SKM-1 (cell line): Measurements from ENCODE around the gene SESN1.
"Not testable (repeated sequence)": the region's sequence is repeated elsewhere in the genome, so short reads cannot be mapped to it uniquely, and the experiment has no call there.

Source experiments
- DNase-seq: peaks from one replicate; lab custom pipeline; 2025; ENCODE audit not compliant: unreplicated experiment; lab: John Stamatoyannopoulos, UW

Gene SESN1

DNA sequence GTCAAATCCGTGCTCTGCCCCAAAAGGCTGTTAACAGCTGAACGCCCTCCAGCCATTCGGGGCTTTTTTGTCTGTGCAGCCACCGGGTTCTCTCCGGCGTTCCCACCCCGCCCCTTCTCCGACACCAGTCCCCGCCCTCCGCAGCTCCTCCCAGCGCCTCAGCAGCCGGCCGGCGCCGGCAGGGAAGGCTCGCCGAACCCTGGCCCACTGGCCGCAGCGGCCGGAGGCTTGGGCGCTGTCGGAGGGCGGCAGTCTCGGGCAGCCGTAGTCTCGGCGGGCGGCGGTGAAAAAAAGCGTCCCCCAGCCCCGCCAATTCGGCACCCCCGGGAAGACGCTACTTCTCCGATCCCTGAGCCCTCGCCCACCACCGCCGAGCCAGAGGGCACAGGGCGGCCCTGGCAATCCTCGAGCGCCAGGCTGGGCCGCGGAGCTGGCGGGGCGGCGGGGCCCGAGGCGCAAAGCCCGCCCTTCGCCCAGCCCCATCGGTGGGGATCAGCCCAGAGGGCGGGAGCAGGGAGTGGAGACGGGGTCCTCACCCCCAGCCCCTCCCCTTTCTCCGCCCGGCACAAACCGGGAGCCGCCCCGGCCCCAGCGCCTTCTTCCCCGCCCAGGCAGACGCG is at the start of gene SESN1:
Gene SESN1, minus strand, starts transcription at position 431 of the 620 bp plus-strand sequence. CDS start 773 bp downstream, outside the sequence.
- peak; percentile 84 for DNase-seq

- no peak for DNase-seq
Measured at GRCh38 chr6:109143191-109143590, 48.5 kb upstream of the SESN1 start.

GRCh38 chr6:109142067-109142466 is 47.4 kb upstream of the SESN1 start:
- DNase-seq, result not testable (repeated sequence)

- DNase-seq, result no peak
Measured at GRCh38 chr6:109139109-109139508, 44.5 kb upstream of the SESN1 start.

DNA sequence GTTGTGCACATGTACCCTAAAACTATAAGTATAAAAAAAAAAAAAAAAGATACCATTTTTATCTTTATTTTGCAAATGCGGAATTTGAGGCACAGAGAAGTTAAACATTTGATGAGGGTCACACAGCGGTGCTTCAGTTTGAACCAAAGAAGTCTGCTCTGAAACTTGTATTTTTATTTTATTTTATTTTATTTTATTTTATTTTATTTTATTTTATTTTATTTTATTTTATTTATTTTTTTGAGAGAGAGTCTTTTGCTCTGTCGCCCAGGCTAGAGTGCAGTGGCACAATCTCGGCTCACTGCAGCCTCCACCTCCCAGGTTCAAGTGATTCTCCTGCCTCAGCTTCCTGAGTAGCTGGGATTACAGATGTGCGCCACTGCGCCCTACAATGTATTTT is 41.9 kb upstream of the SESN1 start:
- not testable (repeated sequence) for DNase-seq

DNA sequence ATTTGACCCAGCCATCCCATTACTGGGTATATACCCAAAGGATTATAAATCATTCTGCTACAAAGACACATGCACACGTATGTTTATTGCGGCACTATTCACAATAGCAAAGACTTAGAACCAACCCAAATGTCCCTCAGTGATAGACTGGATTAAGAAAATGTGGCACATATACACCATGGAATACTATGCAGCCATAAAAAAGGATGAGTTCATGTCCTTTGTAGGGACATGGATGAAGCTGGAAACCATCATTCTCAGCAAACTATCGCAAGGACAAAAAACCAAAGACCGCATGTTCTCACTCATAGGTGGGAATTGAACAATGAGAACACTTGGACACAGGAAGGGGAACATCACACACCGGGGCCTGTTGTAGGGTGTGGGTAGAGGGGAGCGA is 41.4 kb upstream of the SESN1 start:
- not testable (repeated sequence) for DNase-seq

DNA sequence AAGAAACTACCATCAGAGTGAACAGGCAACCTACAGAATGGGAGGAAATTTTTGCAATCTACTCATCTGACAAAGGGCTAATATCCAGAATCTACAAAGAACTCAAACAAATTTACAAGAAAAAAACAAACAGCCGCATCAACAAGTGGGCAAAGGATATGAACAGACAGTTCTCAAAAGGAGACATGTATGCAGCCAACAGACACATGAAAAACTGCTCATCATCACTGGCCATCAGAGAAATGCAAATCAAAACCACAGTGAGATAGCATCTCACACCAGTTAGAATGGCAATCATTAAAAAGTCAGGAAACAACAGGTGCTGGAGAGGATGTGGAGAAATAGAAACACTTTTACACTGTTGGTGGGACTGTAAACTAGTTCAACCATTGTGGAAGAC is 41.0 kb upstream of the SESN1 start:
- DNase-seq, result not testable (repeated sequence)

DNA sequence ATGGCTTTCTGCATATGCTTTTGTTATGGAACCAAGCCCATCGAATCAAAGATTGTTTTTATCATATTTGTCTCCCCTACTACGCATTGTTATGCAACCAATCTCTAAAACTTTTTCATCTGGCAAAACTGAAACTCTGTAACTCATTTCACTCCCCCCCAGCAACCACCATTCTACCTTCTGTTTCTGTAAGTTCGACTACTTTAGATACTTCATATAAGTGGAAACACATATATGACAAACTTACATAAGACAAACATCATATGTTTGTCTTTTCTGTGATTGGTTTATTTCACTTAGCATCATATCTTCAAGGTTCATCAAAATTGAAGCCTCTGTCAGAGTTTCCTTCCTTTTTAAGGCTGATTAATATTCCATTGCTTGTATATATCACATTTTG is 35.4 kb upstream of the SESN1 start:
- DNase-seq, result no peak

DNA sequence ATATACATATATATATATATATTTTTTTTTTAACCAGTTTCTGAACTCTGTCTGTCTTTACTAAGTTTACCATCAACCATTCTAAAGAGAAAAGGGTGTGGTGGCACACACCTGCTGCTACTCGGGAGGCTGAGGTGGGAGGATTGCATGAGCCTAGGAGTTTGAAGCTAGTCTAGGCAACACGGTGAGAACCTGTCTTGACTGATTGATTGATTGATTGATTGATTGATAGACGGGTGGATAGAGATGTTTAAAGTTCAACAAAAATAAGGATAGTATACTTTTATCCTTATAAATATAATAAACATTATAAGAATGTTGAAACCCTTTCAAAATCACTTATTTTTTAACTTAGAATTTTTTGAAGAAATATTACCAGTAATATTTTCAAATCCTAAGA is 30.9 kb upstream of the SESN1 start:
- no peak for DNase-seq

GRCh38 chr6:109124219-109124618 is 29.6 kb upstream of the SESN1 start:
- no peak for DNase-seq

GRCh38 chr6:109121411-109121810 is 26.8 kb upstream of the SESN1 start:
- DNase-seq, result no peak

DNA sequence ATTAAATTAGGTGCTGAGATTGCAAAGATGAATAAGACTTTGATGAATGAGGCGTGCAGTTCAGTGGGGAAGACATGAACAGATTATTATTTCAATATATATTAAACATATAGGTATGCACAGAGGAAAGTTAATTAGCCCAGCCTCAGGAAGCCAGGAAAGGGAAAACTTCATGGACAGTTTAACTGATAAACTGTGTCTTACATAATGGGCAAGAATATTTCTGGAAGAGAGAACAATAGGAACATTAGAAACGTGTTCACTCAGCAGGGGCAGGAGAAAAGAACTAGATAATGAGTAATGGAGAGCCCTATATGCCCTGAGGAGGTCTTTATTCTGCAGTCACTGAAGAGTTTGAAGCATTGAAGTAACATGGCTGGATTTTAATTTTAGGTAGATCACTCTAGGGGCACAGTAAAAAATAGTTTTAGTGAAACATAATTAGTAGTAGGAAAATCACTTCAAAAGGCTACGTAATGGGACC is 24.3 kb upstream of the SESN1 start:
- DNase-seq, result no peak

DNA sequence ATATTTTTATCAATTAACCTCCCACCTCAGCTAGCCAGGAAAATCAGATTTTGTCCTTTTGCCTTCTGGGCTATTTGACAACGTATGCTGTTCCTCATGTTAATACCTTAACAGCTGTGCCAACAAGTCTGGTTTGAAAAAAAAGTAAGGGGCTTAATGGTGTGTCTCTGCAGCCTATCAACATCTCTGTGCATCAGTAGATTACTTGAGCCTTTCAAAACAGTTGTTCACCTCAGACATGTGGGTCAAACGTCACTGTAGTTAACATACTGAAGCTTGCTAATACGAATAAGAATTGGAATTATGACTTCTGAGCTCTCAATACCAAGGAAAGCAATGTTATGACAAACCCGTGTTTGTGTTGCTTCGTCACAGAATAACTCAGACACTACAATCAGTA is 23.7 kb upstream of the SESN1 start:
- no peak for DNase-seq

DNA sequence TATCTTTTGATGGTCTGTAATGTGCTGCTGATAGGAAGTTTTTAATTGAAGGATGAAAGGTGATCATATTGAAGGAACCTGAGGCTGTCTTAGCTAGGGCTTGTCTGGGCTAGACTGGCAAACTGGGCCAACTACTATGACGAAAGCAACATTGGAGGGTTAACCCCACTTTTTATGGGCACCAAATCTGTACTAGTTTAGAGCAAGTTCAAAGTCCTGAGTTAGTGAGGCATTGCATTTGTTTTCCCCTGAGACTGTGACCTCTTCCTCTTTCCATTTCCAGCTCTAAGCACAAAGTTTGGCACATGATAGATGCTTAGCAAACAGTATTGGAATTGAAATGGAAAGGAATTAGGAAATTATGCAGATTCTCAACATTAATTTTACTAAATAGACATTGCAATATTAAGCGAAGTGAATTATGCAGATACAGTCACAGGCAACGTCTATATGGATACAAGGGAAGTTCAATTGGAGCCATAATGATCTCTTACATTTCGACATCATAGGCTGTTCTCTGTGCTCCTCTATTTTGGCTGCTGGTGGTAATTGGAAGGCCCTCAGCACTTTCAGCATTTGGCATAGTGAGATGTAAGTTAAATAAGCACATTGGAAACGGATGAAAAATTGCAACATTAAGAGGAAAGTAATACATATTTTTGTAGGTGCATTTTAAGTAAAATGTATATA is 22.8 kb upstream of the SESN1 start:
- DNase-seq, result peak; percentile 75

- not testable (repeated sequence) for DNase-seq
Measured at GRCh38 chr6:109112663-109113062, 18.0 kb upstream of the SESN1 start.

DNA sequence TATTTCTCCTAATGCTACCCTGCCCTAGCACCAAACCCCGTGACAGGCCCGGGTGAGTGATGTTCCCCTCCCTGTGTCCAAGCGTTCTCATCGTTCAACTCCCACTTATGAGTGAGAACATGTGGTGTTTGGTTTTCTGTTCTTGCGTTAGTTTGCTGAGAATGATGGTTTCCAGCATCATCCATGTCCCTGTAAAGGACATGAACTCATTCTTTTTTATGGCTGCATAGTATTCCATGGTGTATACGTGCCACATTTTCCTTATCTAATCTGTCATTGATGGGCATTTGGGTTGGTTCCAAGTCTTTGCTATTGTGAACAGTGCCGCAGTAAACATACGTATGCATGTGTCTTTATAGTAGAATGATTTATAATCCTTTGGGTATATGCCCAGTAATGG is 15.0 kb upstream of the SESN1 start:
- DNase-seq, result not testable (repeated sequence)

DNA sequence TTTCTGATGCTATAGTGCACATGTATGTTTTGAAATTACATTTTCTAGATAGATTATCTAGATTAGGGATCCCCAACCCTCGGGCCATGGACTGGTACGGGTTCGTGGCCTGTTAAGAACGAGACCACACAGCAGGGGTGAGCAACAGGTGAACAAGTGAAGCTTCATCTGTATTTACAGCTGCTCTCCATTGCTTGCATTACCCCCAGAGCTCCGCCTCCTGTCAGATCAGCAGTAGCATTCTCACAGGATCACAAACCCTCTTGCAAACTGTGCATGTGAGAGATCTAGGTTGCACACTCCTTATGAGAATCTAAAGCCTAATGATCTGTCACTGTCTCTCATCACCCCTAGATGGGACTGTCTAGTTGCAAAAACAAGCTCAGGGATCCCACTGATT is 11.0 kb upstream of the SESN1 start:
- no peak for DNase-seq

- no peak for DNase-seq
Measured at GRCh38 chr6:109104512-109104911, 9.9 kb upstream of the SESN1 start.

GRCh38 chr6:109103942-109104341 is 9.3 kb upstream of the SESN1 start:
- DNase-seq, result no peak

- no peak for DNase-seq
Measured at GRCh38 chr6:109102762-109103161, 8.1 kb upstream of the SESN1 start.

DNA sequence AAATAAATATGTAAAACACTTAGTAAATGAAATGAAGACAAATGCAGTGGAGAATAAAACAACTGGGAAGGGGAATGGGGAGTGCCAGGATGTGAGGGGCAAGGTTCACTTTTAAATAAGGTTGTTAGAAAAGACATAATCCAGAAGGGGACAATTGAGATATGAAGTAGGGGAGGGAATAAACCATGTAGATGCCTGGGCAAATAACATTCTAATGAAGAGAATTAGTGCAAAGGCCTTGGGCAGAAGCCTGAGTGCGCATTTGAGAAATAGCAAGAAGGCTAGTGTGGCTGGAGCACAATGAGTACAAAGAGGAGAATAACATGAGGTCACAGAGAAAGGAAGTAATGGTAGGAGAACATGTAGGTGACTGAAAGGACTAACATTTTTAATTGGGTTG is 3.0 kb upstream of the SESN1 start:
- DNase-seq, result no peak

GRCh38 chr6:109096208-109096607 is 1.6 kb upstream of the SESN1 start:
- no peak for DNase-seq

DNA sequence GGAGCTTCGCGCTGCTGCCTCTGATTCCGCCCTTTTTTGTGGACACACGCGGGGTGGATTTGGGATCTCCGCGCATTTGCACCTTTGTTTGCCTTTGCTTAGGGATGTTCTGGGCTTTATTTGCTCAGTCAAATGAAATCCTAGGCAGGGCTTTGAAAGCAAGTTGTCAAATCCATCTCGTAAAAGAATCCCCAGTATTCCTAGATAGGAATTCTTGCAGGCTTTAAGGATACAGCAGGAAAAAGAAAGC is 1.1 kb upstream of the SESN1 start:
- DNase-seq, result no peak
